Body of pancreas (tissue), 4 donors: ENCODE data around the gene ADH4.

Experiments used
- POLR2A ChIP-seq, 3 donors: fragments of 450-650 bp; IDR thresholded peaks; one replicate each; pipeline ENCODE4 v1.6.1; 2016; ENCODE audit warnings: antibody characterized with exemption in 3 of 3, mild to moderate bottlenecking in 2 of 3
- TF ChIP-seq, protein P1 (sequence below), 7 experiments: fragments of 450-650 bp in 4 of 7; fragments of 200-600 bp in 3 of 7; sonication (generic) in 3 of 7; IDR thresholded peaks; one replicate each; pipeline ENCODE4 v1.5.1; 2016 to 2019; ENCODE audit warnings: antibody characterized with exemption in 7 of 7

DNA sequence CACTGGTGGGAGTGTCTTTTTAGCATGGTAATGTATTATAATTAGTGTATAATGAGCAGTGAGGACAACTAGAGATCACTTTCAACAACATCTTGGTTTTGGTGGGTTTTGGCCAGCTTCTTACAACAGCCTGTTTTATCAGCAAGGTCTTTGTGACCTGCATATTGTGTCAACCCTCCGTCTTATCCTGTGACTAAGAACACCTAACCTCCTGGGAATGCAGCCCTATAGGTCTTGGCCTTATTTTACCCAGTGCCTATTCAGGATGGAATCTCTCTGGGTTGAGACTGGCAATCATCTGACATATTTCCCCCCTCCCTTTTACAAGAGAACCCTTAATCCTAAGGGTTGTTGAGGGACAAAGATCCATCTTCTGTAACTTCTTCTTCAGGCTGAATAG is 21.9 kb upstream of the ADH4 start:
- TF ChIP-seq, protein P1, sequence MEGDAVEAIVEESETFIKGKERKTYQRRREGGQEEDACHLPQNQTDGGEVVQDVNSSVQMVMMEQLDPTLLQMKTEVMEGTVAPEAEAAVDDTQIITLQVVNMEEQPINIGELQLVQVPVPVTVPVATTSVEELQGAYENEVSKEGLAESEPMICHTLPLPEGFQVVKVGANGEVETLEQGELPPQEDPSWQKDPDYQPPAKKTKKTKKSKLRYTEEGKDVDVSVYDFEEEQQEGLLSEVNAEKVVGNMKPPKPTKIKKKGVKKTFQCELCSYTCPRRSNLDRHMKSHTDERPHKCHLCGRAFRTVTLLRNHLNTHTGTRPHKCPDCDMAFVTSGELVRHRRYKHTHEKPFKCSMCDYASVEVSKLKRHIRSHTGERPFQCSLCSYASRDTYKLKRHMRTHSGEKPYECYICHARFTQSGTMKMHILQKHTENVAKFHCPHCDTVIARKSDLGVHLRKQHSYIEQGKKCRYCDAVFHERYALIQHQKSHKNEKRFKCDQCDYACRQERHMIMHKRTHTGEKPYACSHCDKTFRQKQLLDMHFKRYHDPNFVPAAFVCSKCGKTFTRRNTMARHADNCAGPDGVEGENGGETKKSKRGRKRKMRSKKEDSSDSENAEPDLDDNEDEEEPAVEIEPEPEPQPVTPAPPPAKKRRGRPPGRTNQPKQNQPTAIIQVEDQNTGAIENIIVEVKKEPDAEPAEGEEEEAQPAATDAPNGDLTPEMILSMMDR (IDR thresholded peaks at IDR 0.05) = no peak
- no peak for TF ChIP-seq POLR2A (IDR thresholded peaks at IDR 0.05)
